ENCODE data around the gene IDE. TPM values are rescaled to one million over a fixed set of nuclear protein-coding genes. Genes with fewer than 3 reads are reported as not detected.
"Not testable (repeated sequence)": the region's sequence is repeated elsewhere in the genome, so short reads cannot be mapped to it uniquely, and the experiment has no call there.

IDE gene
- total and polyA plus RNA-seq, 8 donors = 19.2 to 50.2 (median 23.1) TPM

DNA sequence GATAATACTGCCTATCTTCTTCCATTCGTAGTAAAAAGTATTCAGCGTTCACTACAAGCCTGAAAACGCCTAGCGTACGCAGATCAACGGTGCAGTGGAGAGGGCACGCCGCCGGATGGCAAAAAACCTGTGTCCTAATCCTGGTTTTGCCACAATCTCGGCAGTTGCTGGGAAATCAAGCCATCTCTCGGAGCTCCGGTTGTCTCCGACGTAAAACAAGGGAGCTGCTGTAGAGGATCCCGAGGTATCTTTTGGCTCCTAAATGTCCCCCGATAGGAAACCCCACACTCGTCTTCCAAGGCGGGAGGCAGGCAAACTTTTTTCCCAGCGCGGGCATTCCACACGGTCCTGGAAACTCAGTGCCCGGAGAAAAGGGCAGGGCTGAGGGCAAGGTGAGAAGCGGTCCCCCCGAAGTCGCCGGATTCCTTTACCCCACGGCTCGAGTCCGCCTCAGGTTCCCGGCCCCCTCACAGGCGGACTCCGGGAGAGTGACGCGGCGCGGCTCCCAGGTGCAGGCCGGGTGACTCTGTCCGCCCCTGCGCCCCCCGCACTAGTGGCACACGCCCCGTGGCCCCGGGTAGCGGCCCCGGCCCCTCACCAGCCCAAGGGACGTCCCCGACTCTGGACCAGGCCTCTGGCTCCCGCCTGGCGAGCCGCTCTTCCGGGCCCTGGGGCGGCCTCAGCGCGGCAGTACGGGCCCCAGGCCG is 649 bp downstream of the IDE start:
- TF ChIP-seq, protein P1, sequence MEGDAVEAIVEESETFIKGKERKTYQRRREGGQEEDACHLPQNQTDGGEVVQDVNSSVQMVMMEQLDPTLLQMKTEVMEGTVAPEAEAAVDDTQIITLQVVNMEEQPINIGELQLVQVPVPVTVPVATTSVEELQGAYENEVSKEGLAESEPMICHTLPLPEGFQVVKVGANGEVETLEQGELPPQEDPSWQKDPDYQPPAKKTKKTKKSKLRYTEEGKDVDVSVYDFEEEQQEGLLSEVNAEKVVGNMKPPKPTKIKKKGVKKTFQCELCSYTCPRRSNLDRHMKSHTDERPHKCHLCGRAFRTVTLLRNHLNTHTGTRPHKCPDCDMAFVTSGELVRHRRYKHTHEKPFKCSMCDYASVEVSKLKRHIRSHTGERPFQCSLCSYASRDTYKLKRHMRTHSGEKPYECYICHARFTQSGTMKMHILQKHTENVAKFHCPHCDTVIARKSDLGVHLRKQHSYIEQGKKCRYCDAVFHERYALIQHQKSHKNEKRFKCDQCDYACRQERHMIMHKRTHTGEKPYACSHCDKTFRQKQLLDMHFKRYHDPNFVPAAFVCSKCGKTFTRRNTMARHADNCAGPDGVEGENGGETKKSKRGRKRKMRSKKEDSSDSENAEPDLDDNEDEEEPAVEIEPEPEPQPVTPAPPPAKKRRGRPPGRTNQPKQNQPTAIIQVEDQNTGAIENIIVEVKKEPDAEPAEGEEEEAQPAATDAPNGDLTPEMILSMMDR (IDR thresholded peaks at IDR 0.05) = peak in 1 of 2 donors; percentile 39
- no peaks in the 10 kb centered on the region for H3K36me3 ChIP-seq
- peak in 1 of 4 donors; percentile 16 for DNase-seq
- H3K4me3 ChIP-seq = peak overlapping the region; percentile 91 to 92
- peak; percentile 44 for ATAC-seq
- H3K9me3 ChIP-seq = no peaks in the 10 kb centered on the region
- no peaks in the 10 kb centered on the region for H3K27me3 ChIP-seq
- intact Hi-C loops (cut with DNase I) = loop anchor here in 1 of 2 donors (5.0 kb wide), 1 partner anchor 56 kb away; no protein-coding TSS in a partner anchor
- peaks cover 4 to 39% of the 10 kb centered on the region in 2 donors for H3K4me1 ChIP-seq
- H3K27ac ChIP-seq = peak overlapping the region; percentile 95 to 96

DNA sequence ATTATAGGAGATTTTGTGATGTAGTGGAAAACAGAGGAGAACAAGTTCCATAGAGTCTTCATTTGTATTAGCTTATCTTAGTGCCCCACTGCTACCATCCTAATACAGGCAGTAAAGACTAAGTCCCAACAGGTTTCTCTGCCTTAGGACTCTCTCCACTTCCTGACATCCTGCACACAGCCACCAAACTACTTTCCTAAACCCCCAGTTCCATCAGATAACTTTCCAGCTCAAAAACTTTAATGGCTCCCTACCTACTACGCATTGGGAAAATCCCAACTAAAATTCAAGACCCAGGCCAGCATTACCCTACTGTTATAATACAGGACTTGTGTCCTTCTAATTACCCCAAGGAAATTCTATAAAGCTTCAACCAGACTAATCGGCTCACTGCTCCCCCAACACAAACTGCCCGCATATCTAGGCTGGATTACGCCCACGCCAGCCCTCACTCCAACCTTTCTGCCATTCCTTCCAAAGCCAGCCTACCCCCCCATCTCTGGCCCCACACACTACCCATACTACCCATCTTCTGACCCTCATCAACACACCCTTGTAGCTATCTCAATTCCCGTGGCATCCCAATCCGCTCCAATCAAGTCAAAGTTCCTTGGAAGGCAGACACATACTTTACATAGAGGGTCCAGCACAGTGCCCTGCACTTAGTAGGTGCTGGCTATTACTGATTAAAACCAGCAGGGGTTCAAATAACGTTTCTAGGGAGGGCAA is 1.4 kb downstream of the IDE start:
- no peaks in the 10 kb centered on the region for H3K9me3 ChIP-seq
- no peaks in the 10 kb centered on the region for H3K27me3 ChIP-seq
- peak overlapping the region in 1 of 2 donors; percentile 96 for H3K27ac ChIP-seq
- no peaks in the 10 kb centered on the region for H3K36me3 ChIP-seq
- intact Hi-C loops (cut with DNase I) = loop anchor here in 1 of 2 donors (5.0 kb wide), 1 partner anchor 55 kb away; no protein-coding TSS in a partner anchor
- ATAC-seq (no peak), DNase-seq (no peak)
- H3K4me1 ChIP-seq = peaks cover 4 to 44% of the 10 kb centered on the region in 2 donors
- H3K4me3 ChIP-seq = peak overlapping the region; percentile 91 to 92
- TF ChIP-seq, protein P1 (IDR thresholded peaks at IDR 0.05) = no peak

DNA sequence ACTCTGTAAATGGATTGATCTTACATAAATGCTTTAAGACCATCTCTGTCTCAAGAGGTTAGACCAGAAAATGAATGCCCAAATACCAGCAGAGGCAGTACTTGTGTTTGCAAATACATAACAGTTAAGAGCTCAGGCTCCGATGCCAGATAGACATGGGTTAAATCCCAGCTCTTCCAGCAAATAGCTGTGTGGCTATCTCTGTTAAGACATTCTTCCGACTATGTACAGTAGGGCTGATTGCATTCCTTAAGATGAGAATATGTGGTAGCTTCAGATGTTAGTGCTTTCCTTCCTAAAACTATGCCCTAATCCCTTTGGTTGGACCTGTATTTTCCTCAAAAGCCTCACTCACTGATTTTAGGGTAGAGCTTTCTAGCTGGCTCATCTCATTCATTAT is 2.2 kb downstream of the IDE start:
- intact Hi-C loops (cut with DNase I) = loop anchor here in 1 of 2 donors (5.0 kb wide), 1 partner anchor 54 kb away; no protein-coding TSS in a partner anchor

DNA sequence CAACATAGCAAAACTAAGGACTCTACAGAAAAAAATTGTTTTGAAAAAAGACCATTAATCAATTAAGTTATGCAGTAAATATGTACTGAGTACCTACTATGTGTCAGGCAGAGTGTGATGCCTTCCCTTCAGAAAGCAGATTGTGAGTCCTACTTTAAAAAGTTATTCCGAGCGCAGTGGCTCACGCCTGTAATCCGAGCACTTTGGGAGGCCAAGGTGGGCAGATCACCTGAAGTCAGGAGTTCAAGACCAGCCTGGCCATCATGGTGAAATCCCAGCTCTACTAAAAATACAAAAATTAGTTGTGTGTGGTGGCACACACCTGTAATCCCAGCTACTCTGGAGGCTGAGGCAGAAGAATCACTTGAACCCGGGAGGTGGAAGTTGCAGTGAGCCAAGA is 4.2 kb downstream of the IDE start:
- not testable (repeated sequence) for H3K27ac ChIP-seq, ATAC-seq, H3K4me3 ChIP-seq, DNase-seq, H3K36me3 ChIP-seq, H3K9me3 ChIP-seq, H3K27me3 ChIP-seq
- peaks cover 4 to 27% of the 10 kb centered on the region in 2 donors for H3K4me1 ChIP-seq
- intact Hi-C loops (cut with DNase I) = loop anchor here in 1 of 2 donors (5.0 kb wide), 1 partner anchor 52 kb away; no protein-coding TSS in a partner anchor

More for the DNA sequence above, 2.2 kb downstream of the IDE start:
- ATAC-seq (no peak), DNase-seq (no peak)
- Histone ChIP-seq H3K4me3 (no peak overlapping the region), H3K27ac (no peak overlapping the region), H3K9me3 (no peaks in the 10 kb centered on the region), H3K27me3 (no peaks in the 10 kb centered on the region), H3K4me1 (peaks cover 4 to 45% of the 10 kb centered on the region in 2 donors), H3K36me3 (no peaks in the 10 kb centered on the region)
- TF ChIP-seq, protein P1 (IDR thresholded peaks at IDR 0.05) = no peak

DNA sequence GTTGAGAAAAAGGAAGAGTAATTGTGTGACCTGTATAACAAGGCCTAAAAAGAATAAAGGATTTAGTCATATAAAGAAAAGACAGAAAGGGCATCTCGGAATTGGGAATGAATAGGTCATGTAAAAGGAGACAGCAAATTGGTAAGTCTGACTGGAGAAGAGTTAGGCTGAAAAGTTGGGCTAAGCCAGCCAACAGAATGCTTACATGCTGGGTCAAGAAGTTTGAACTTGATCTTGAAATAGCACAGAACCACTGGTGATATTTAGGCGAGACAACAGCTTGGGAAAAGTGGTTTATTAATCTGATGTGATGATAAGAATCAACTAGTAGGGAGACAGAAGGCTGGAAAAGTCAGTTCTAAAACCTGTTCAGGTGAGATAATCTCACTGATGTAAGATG is 4.8 kb downstream of the IDE start:
- Histone ChIP-seq H3K4me3 (no peak overlapping the region), H3K9me3 (no peaks in the 10 kb centered on the region), H3K27me3 (no peaks in the 10 kb centered on the region), H3K4me1 (peaks cover 4 to 24% of the 10 kb centered on the region in 2 donors), H3K36me3 (peaks cover 0 to 5% of the 10 kb centered on the region in 2 donors), H3K27ac (no peak overlapping the region)
- intact Hi-C loops (cut with DNase I) = no loop called here
- no peak for ATAC-seq
- no peak for DNase-seq
- TF ChIP-seq, protein P1 (IDR thresholded peaks at IDR 0.05) = no peak

Measured in left lung (tissue), 10 donors.